NAMALWA (cell line): ENCODE data around the gene CCDC9B.

Experiments
- DNase-seq: peaks from one replicate; pipeline ENCODE4 v3.0.0-alpha.2; 2015; ENCODE audit warnings: low spot score

CCDC9B gene

GRCh38 chr15:40365624-40366456 lies 25.1 kb upstream of the CCDC9B start:
- no peak for DNase-seq

DNA sequence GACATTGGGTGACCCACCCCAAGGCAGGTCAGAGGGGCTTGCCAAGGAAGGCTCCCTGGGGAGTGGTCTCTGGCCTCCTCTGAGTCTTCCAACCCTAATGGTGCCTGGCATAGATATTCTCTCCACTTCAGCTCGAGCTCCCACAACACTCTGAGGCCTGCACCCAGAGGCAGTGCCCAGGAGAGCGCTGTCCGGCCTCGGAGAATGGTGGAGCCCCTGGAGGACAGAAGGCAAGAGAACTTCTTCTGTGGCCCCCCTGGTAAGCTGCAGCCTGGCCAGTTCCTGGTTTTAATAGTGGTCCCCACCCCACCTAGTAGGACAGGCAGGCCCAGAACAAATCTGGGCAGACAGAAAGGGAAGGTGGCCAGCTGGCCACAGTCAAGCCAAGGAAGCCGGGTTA lies 24.3 kb upstream of the CCDC9B start:
- no peak for DNase-seq

GRCh38 chr15:40364251-40364650 lies 23.5 kb upstream of the CCDC9B start:
- no peak for DNase-seq

DNA sequence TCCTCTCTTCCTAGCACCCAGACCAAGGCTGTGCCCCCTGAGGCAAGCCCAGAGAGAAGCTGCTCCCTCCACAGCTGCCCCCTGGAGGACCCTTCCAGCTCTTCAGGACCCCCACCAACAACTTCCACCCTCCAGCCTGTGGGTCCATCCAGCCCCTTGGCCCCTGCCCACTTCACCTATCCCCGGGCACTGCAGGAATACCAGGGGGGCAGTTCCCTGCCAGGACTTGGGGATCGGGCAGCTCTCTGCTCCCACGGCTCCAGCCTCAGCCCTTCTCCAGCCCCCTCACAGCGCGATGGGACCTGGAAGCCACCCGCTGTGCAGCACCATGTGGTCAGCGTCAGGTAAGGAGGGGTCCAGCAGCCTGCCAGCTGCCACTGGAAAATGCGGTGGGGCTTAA lies 22.9 kb upstream of the CCDC9B start:
- DNase-seq, result no peak

DNA sequence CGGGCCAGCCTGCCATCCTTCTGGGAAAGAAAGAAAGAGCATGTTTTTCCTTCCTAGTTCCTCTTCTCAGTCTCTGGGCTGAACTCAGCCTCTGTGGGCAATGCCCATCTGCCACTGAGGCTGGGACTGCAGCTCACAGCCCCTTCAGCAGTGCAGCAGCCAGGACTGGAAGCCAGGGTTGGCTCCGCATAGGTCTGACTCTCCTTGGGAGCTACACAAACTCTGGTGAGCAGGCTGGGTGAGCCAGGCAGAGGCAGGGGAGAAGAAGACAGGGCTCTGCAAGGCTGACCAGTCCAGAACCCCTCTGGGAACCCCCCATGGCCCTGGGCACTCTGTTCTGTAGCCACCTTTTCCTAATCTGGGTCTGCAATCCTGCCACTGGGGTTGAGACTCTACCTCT lies 20.9 kb upstream of the CCDC9B start:
- no peak for DNase-seq

GRCh38 chr15:40360015-40360414 lies 19.3 kb upstream of the CCDC9B start:
- DNase-seq, result no peak

DNA sequence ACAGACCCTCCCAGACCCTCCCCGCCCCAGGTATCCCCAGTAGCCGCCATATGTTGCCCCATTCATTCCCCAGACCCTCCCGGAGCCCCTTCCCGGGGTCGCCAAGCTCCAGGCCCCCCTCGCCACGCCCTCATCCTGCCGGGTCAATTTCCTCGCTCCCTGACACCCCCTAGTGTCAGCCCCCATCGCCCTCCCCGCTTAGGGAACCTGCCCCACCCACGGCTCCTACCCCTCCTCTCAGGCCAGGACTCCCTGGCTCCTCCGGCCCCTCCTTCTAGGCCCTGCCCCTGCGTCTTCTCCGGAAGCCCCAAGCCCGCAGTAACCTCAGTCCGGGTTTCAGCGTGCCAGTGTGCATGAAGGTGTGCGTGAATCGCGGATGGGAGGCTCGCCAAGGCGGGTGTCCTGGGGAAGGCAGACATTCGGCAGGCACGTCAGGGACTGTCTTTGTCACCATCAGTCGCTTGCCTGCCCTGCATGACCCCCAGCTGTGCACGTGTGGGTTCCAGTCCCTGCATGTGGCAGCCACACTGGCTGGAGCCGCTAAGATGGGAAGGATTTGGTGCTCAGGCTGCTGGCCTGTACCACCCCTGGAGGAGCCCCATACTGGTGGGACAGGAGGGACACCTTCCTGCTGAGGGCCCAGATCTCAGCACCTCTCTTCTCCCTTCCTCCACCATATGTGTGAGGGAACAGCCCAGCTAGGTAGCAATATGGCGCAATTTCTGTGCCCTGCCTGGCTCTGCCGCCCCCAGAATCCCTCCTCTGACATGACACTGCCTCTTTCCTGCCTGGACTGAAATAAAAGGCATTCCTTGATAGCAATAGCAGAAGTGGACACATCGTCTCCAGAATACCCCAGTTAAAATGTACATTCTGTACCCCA lies 18.0 kb upstream of the CCDC9B start:
- peak; percentile 45 for DNase-seq

GRCh38 chr15:40357723-40358470 lies 17.2 kb upstream of the CCDC9B start, which contains the start of gene DISP2:
DISP2 (plus strand) TSS chr15:40358219; CDS start chr15:40358322, 103 bp downstream.
- DNase-seq, result peak; percentile 86

- no peak for DNase-seq
Observed at GRCh38 chr15:40357246-40357645, 16.5 kb upstream of the CCDC9B start.

DNA sequence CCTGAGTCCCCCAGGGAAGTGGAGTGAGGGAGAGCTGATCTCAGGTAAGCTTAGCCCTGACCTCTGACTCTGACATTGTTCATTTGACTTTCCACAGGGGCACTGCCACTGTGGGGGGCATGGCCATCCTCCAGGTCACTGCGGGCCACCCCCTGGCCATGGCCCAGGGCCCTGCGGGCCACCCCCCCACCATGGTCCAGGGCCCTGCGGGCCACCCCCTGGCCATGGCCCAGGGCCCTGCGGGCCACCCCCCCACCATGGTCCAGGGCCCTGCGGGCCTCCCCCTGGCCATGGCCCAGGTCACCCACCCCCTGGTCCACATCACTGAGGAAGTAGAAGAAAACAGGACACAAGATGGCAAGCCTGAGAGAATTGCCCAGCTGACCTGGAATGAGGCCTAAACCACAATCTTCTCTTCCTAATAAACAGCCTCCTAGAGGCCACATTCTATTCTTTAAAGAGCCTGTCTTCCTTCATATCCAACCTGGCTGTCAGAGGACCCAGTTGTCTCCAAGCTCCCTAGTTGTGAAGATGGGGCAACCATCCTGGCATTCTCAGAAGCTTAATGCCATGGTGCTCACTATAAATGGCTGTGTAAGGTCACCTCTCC lies 15.3 kb upstream of the CCDC9B start:
- DNase-seq, result no peak

GRCh38 chr15:40354408-40355171 lies 13.9 kb upstream of the CCDC9B start:
- peak; percentile 37 for DNase-seq

DNA sequence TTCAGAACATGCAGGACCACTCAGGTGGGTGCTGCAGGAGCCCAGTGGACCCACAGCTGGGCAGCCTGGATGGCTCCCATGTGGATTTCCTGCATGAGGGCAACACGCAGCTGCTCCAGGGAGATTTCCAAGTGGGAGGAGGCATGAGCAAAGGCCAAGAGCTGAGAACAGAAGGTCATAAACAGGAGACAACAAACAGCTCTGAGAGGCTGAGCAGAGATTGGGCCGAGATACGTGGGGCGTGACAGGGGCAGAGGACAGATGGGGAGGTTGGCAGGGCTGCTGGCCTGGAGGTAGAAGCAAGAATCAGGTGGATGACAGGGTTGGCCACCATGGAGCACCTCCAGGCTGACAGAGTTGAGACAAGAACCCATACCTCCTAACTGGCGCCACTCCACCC lies 13.0 kb upstream of the CCDC9B start:
- DNase-seq, result no peak

DNA sequence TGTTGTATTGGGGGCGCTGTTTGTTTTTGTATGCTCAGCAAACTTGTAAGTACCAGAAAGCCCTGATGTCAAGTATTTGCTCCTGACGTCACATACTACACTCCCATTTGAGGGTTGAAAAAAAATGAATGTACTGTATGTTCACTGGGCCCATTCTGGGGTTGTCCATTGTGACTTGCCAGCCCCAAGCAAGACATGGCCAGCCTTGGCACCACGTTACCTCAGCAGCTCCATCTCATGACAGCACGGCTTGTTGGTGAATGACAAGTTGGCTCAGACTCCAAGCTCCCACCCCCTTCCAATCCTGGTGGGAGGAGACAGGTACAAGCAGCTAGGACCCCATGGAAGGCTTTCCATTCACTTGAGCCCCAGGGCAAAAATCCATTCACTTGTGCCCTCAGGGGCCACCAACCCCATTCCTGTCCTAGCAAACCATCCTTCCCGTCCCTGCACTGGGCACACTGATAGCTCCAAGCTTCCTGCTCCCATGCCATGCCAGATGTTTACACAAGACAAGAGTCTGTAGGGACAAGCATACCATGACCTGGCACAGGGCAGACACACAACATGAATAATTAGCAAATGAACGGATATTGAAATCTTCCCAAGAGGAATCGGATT lies 11.7 kb upstream of the CCDC9B start:
- DNase-seq, result no peak

GRCh38 chr15:40349163-40349562 lies 8.4 kb upstream of the CCDC9B start:
- DNase-seq, result no peak

DNA sequence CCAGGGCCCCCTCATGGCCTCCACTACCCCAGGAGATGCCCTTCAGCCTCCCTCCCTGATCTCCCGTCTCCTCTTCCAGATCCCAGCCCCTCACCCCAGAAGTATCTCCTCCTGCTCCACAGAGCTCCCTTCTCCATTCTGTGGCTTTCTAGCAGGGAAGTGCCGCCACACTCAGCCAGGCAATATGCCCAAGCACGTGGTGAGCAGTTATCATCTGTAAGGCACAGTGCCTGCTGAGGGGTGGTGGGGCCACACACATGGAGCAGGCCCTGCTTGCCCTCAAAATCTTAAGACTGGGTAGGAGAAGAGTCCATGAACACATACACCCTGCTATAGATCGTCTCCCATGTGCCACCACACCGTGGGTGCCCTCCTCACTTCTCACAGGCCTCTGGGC lies 7.7 kb upstream of the CCDC9B start:
- no peak for DNase-seq

- DNase-seq, result no peak
Observed at GRCh38 chr15:40347559-40348473, 7.1 kb upstream of the CCDC9B start.

DNA sequence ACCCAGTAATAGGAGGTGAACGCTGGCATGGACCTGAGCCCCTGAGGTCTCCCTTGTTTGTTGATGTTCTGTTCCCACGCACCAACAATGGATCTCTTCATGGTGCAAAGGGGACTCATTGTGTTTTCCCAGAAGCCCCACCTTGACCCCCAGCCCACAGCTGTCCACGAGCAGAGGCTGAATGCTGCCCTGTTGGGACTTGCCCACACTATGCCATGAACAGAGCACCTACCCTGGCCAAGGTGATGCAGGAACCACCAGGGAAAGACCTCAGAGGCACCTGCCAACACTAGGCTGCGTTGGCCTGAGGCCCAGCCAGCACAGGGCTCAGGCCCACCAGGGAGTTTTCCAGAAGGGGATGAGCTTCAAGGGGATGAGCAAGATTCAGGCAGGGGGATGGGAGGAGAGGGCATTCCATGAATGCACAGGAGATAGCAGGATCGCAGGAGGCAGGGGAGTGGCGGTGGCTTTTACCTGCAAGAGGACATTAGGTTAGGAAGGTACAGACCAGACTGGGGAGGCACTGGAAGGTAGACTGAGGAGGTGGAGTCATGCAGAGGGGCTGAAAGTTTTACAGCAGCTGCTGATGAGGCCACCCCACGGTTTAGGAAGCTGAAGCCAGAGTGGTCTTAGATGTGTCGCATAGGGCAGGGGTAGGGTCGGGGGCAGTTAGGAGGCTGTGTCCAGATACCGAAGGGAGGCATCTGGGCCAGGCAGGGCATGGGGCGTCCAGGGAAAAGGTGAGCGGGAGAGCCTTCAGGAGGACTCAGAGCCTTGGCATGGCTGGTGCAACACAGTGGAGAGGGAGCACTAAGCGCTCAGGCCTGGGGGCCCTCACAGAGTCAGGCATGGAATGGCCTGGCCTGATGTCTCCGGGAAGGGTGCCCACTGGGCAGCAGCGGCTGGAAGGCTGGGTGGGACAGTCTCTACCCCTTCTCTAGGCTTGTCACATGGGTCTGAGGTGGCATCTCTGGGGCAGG lies 6.1 kb upstream of the CCDC9B start:
- no peak for DNase-seq

GRCh38 chr15:40345867-40346578 lies 5.3 kb upstream of the CCDC9B start:
- DNase-seq, result no peak
